Bone marrow (tissue), 2 donors: ENCODE results near the gene TMEM266.

Source experiments
- DNase-seq, 2 donors: peaks; one replicate each; lab custom pipeline; 2025; lab: John Stamatoyannopoulos, UW

The TMEM266 gene

DNA sequence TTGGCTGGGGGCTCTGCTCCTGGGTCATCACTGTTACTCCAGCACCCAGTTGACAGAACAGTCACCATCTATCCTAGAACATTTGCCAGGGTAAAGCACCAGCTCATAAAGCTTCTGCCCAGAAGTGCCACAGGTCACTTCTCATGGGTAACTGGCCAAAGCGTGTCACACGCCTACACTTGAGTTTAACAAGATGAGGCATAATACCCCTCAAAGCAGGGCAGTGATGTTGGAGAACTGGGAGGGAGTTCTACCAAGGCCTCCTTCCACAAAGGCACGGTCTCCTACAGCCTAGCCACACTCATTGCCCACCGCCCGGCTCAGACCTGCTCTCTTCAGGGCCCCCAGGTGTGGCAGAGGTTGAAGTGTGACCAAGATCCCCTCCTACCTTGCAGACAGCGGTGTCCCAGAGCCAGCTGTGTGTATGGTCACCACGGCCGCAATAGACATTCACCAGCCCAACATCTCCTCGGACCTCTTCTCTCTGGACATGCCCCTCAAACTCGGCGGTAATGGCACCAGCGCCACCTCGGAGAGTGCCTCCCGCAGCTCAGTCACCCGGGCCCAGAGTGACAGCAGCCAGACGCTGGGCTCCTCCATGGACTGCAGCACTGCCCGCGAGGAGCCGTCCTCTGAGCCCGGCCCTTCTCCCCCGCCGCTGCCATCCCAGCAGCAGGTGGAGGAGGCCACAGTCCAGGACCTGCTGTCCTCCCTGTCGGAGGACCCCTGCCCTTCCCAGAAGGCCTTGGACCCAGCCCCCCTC is 143.7 kb downstream of the TMEM266 start:
- no peak for DNase-seq

DNA sequence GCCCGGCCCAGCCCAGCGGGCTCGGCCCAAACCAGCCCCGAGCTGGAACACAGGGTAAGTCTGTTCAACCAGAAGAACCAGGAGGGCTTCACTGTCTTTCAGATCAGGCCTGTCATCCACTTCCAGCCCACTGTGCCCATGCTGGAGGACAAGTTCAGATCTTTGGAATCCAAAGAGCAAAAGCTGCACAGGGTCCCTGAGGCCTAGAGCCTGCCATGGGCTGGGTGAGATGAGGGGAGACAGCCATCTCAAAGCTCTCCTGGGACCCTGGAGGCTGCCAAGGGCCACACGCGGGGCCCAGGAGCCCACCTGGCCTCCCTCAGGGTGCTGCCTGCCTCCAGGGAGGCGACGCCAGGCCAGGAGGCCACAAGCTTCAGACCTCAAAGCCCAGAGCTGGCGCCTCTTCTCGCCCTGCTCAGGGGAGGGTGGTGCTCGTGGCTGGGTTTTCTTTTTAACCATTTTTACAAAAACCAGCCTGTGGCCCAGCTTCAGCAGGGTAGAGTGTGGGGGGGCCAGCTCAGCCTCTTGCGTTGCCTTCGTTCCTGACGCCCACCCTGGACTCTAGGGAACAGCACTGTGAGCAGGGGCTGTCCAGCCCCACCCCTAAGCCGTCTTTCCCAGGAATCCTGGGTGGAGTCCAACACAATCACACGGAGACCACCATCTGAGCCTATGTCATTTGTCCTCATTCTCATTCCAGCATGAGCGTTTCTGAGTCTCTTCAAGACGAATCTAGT is 144.5 kb downstream of the TMEM266 start:
- DNase-seq = no peak

DNA sequence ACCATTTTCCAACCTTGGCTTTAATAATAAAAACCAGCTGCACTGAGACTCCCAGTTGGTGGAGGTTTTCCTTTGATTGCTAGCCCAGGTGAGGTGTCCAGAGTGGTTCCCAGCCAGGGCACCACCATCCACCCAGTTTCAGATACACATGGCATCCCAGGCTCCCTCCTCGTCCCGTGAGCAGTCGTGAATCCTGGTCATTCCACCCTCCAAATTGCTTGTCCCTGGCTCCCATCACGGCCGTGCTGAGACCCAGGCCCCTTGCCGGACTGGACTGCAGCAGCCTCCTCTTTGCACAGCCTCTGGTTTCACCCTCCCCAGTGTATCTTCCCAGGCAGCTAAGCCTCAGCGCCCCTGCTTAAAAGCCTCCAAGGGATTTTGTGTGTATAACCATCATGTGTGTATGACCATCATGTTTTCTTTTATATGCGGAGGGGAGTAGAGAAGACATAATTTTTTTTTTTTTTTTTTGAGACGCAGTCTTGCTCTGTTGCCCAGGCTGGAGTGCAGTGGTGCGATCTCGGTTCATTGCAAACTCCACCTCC is 145.2 kb downstream of the TMEM266 start:
- no peak for DNase-seq

DNA sequence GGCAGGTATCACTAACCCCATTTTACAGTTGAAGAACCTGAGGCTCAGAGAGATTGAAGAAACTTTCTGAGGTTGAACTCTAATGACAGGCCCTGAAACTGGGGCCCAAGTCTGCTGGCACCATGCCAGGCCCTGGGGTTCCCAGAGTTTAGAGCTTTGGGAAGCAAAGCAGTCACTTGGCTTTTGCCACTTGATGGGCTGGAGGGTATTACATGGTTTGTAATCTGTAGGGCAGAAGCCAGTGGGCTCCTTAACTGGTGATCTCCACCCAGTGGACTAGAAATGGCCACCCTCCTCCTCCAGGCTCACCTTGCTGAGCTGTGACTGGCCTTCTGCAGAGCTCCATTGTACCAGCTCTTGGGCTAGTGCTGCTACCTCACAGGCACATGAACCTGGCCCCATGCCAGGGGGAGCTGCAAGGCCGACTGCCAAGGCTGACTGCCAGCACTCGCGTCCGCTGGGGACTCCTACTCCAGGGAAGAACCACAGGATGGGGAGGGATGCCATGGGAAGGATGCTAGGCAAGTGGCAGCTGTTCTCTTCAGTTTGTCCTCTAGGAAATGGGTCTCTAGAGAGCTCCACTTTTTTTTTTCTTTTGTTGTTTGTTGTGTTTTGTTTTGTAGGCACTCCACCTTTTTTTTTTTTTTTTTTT is 146.7 kb downstream of the TMEM266 start:
- DNase-seq = no peak

DNA sequence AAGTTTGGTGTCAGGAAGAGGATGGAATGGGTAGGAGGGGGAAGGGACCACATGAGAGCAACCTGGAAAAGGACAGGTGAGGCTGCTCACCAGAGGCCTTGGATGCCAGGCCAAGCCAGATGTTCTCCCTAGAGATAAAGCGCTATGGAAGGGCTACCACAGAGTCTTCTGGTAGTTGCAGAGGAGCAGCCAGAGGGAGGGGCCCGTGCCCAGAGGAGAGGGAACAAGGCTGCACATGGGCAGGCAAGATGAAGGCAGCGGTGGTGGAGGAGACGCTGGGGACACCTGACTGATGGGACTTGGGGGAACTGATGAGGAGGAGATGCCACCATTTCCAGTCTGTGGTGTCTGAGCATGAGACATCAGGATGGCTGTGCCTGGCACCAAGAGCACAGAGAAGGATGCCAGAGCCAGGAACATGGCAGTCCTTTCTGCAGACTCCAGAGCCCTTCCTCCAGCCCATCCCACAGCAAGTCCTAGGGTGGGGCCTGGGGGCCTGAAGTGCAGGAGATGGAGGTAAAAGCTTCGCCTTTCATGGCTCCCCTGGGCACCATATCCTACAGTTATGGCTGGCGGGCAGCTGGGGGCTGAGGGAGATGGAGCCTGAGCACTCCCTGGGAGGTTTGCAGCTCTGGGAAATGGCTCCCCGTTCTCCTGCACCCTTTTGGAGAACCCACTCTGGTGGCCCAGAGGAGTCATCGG is 148.4 kb downstream of the TMEM266 start:
- no peak for DNase-seq

DNA sequence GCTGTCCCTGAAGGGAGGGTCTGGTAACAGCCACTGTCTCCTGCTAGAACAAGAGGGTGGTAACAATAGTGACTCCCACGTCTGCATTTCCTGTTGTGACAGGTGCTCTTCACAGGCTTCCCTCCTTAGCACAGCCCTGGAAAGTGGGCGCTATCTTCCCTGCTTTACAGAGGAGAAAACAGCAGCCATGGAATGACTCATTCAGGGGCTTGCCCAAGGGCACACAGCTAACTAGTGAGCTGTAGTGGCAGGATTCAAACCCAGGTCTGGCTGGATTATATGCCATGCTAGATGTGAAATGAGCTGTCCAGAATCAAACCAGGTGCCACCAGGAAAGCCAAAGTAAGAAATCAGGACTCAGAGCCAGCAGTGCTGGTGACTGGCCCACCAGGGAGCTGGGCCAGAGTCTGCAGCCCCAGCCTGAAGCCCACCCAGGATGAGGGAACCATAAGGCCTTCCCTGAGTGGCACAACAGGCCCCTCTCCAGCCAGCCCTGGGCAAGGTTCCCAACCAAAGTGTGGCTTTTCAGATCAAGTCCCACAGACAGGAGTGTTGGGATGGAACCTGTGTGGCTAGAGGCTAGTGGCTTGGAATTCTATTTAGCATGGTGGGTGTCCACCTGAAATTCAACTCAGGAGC is 149.1 kb downstream of the TMEM266 start:
- DNase-seq = no peak

DNA sequence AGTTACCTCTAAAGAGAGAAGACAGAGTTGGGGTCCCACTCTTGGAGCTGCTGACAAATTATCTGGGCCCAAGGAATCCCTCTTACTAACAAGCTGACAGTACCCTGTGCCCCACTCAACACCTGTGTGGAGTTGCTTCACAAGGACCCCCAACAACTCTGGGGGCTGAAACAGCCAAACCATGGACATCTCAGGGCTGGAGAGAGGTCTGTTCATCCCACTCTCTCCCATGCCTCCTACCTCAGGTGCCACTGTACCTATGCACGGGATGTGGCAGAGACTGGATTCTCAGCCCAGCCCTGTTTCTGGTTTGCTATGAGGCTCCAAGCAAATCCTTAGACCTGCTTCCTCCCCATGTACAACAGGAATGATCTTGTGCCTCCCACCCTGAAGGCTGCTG is 149.7 kb downstream of the TMEM266 start:
- no peak for DNase-seq

DNA sequence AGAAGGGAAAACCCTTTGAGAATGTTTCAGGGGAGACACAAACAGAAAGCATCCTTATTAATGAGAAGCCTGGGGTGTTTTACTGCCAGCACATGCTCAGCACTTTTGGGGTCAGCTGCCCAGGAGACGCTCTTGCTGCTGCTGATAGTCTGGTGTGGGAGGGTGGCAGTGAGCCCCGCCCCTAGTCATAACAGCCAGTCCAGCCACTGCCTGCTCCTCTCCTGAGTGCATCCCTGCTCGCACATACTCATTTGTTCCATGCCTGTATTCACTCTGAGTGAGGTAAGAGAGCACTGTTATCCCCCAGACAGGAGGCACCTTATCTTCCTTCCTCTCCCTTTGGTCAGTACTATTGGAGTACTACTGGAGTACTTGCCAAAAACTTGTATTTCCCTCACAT is 150.2 kb downstream of the TMEM266 start:
- DNase-seq = no peak

DNA sequence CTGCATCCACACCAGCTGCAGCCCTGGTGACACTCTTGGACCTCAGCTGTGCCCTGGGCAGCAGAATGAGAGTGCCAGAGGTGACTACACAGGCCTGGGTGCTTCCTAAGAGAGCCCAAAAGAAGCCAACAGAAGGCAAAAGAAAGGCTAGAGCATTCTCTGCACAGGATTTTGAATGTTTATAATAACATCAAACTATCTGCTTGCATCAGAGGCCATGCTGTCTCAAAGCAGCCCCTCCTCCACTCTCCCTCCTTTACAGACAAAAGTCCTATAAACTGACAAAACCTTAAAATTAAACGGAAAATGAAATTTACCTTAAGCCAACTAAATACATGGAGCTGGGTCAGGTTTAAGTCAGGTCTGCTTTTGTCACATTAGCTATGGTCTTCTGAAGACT is 155.8 kb downstream of the TMEM266 start:
- DNase-seq = no peak

DNA sequence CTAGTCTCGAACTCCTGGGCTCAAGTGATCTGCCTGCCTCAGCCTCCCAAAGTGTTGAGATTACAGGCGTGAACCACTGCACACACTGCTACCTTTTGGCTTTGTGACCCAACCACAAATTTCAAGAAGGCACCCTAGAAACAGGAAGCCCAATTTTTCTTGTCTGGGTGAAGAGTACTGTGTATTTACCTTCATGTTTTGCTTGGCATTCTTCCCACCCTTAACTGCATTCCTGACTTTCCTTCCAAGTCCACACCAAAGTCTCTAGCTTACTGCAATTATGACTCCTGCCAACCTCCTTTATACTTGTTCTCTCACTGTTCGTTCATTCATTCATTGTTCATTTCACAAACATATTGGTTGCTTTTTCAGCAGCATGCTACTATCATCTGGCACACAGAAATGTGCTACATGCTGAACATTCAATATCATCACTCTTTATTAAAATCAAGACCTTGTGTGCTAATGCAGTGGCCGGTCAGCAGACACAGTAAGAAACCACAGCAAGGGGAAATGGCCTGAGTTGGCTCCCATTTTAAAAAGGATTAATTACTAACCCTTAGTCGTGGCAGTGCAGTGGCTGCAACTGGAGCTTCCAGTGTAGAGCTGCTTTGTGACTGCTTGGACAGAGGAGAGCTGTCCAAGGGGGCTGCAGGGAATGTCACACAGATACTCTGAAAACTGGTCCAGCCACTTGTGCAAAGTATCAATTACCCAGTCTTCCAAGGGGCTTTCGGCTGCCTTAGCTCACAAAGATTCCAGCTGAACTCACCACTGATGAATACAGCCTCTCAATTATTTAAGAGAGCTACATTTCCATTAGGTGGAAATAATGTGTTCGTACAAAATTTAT is 157.5 kb downstream of the TMEM266 start:
- DNase-seq = no peak

DNA sequence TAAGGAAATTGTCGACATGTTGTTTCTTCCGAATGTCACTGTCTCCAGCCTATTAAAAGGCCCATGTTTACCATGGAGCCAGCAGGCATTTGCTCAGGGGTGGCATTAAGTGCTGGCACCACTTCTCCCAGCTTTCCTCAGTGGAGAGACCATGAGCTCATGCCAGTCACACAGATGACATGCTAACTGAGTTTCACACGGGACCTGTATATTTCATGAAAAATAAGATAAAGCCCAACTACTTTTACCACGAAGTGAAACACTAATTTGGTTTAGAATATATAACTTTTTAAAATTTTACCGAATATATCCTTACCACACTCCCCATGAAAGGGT is 158.1 kb downstream of the TMEM266 start:
- no peak for DNase-seq

DNA sequence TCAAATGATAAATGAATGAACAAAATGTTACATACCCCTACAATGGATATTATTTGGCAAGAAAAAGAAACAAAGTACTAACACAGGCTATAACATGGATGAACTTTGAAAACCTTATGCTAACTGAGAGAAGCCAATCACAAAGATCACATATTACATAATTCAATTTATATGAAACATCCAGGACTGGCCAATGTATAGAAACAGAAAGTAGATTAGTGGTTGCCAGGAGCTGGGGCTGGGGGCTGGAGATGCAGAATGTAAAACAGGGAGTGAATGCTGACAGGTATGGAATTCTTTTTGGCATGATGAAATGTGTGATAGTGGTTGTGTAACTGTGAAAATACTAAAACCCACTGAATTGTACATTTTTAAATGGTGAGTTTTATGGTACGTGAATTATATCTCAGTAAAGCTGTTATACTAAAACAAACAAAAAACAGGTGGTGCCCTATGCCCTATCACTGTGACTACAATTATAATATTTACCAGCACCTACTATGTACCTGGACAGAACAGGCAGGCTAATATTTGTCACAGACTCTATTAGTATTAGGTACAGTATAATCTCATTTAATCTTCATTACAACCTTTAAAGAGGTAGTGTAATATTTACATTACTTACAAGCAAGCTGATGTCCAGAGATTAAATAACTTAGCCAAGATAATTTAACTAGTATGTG is 161.4 kb downstream of the TMEM266 start:
- DNase-seq = no peak

DNA sequence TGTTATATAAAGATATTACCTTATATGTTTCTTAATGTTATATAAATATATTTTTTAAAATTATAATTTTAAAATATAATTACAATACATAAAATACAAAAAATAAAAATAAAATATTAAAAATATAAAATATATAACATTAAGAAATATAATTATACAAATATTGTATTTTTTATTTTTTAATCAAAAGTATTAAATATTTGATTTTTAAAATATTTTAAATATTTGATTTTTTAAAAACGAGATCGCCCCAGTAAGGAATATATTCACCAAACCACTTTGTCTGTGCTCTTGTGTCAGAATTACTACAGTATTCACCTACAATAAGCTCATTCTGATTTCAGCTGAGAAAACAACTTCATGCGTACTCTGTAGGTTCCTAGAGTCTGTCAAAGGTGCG is 162.4 kb downstream of the TMEM266 start:
- no peak for DNase-seq

DNA sequence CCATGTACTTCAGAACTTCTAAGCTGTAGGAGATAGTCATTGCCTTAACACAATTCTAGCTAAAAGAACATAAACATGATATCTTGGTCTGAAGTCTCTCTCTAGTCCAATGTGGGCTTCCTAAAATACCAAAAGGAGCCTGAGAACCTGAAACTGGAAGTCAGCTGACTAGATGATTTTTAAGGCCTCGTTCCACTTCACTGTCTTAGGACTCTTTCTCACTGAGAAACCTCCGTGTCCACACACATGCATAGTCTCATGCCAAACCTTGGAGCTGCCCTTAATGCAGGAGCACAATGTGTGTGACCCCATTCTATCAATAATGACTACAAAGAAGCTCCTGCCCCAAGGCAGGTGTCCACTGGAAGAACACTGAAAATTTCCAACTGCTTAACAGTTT is 163.7 kb downstream of the TMEM266 start:
- no peak for DNase-seq

DNA sequence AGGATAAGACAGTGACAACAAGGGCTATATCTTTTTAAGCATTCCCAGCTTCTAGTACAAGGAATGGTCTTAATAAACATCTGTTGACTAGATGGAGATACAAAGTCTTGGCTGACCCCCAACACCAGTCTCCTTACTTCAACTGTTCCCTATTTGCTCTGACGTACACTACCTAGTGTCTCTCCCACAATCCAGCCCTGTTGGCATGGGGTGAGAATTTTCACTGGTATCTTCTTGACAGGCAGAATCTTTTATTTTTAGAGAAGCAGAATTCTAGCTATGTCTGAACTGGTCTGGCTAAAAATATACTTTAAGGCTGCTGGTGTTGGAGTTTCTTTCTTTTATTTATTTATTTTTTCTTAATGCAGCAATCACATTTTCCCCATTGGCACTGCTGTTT is 169.5 kb downstream of the TMEM266 start:
- DNase-seq = no peak

DNA sequence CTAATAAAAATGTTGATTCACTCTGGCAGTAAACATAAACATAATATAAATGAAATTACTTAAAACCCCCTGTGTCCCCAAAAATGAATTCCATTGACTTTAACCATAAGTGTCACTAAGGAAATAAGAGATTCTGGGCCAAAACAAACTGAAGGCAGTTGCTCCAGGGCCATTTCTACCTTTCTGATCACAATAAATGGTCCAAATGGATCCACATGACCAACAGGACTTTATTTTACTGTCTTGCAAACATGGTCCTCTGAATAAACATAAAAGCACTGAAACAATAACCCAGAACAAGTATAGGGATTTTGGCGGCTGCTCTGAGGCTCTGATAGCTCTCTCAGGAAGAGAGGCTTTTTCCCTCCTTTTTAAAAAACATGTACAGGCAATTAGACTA is 174.1 kb downstream of the TMEM266 start:
- DNase-seq = no peak

DNA sequence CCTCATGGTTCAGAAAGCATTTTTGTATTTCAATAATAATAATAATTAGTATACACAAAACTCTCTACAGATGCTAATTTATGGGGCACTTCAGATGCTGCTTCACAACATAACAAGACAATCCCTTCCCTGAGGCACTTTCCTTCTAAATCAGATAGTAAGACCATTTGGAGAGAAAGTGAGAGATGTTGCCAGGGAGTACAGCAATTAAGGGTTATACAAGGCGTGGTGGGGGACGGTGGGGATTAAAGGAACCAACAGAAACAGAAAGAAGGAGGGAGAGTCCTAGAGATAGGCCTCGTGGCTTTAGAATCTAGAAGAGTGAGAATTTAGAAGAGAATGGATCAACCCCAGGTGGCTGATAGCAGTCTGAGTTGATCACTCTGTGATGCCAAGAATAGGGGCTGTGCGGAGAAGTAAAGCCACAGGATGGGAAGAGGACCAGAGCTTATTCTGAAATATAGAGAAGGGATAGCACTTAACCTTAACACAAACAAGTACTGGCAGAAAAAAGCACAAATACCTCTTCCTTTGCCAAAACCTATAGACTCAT is 174.6 kb downstream of the TMEM266 start:
- no peak for DNase-seq

DNA sequence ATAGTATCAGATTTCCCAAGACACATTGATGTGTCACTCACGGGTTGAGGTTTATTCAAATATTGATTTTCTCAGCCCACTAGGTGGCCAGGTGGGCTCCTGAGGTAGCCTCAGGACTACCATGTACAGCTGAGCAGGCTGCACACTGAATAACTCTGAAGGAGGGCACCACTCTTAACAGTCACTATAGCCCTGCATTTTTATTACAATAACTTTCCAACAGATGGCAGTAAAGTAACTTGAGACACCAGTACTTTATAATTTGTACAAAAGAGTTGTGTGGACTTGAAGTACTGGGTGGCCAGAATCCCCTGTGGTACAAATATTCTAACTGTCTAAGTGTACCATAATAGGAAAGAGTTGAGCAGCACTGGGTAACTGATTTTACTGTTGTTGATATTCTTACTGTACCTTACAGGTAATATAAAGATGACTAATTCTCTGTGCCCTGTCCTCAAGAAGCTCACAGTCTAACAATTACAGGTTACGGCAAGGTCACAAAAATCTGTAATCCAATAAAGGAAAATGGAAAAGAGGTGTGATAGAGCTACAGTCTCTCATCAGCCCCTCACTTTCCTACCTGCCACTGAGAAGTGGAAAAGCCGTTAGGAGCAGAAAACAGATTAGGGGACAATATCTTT is 175.5 kb downstream of the TMEM266 start:
- DNase-seq = peak in 1 of 2 donors; percentile 9

DNA sequence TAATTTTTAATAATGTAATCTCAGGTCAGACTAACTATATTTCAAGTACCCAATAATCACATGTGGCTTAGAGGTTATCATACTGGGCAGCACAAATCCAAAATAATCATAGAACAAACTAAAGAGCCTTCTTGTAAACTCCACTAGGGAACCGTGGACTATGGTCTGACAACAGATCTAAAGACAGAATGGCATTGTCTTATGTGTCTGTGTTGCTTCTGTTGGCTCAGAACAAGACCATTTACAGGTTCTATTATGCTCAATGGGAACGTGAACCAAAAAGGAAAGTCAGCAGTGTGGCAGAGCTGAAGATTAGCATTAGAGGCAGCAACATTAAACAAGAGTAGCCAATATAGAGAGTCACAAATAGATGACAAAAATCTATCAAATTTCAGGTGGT is 176.6 kb downstream of the TMEM266 start:
- no peak for DNase-seq

DNA sequence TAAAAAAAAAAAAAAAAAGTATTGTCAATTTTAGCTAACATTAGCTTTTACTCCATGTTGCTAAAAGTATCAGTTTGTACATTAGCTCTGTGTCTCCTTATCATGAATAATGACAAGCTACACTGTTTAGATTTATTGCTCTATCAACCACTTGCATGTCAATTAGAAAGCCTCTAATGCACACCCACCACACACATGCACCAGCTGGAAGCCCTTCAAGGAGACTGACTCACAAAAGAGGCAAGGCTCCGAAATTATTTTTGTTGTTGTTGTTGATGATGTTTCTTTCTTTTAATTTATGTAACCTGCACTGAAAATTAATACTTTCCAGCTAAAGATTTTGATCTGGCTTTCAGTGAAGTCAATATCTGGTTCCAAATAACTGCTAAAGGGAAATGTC is 180.0 kb downstream of the TMEM266 start:
- no peak for DNase-seq
